ENCODE measurements around the gene SUPT3H.

DNA sequence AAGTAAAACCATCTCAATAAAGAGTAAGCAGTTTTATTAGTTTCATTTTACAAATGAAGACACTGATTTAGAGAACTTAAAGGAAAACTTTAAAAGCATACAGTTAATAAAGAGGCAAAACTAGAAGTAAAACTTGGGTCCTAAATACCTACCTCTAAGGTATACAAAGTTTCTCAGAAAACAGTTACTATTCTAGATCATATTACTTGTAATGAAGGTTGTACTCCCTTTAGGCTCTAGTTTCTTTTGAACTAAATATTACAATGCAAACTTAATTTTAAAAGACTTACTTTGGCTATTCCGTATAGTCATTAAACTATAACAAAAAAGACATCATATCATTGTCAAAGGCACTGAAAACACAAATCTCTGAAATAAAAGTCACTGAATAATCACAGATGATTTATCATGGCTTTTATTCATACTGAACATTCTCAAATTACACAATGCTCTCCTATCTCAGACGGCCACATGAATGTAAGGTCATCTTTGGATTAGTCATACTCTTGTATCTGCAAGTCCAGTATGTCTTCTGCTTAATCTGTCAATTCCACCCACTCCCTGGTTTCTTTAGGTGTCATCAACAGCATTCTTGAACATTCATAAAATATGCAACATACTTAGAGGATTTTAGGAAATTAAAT lies 411.2 kb downstream of the SUPT3H start:
- TF ChIP-seq CTCF (conservative IDR thresholded peaks at IDR 0.05) (no peak), ZFX (IDR thresholded peaks at IDR 0.05) (no peak)
